Fibroblast of lung (primary cell): ENCODE measurements around the gene GBP4.

Experiments used
- CTCF ChIP-seq, 2 donors: IDR thresholded peaks in 1 of 2; conservative IDR thresholded peaks in 1 of 2; 1 replicate in 1 of 2; 2 replicates in 1 of 2; pipeline ENCODE4 v1.5.1; 2011 to 2012; ENCODE audit warnings: low read length in 2 of 2, control low read depth in 1 of 2, inconsistent platforms in 1 of 2, low read depth in 1 of 2, mild to moderate bottlenecking in 1 of 2
- EZH2 ChIP-seq: IDR thresholded peaks from 2 replicates; pipeline ENCODE4 v1.5.1; 2012; ENCODE audit warnings: low read length, control low read depth, mild to moderate bottlenecking; ENCODE audit errors: missing control alignments

DNA sequence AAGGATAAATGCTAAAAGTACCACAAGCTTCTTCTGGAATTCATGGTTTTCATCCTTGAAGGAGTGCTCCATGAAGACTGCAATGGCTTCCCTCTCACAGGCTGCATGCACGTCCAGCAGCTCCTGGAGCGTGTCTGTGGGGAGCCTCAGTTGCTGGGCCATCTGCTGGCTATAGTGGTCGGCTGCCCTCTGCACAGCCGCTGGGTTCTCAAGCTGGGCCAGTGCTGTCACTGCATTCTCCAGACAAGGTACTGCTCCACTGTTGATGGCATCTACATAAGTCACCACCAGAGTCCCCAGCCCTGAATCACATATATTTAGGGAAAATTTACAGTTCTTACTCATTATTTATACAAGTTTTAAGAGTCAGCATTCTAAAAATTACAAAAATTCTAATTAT lies 8.7 kb downstream of the GBP4 start:
- TF ChIP-seq CTCF (conservative IDR thresholded peaks at IDR 0.05 in 1 of 2, IDR thresholded peaks at IDR 0.05 in 1 of 2; ENCODE audit: low read depth in 1 of 2, low read length in 2 of 2) (no peak), EZH2 (no peak)
